NT2/D1 (cell line): ENCODE measurements around the gene QPCT.
"Not testable (repeated sequence)": the region's sequence is repeated elsewhere in the genome, so short reads cannot be mapped to it uniquely, and the experiment has no call there.

Experiments used
- DNase-seq: peaks from one replicate; pipeline ENCODE4 v3.0.0-alpha.2; 2011; ENCODE audit warnings: low read depth, low spot score
- H3K27me3 ChIP-seq: 2 replicates; pipeline ENCODE4 v1.6.0; 2011; ENCODE audit warnings: mild to moderate bottlenecking; ENCODE audit not compliant: insufficient read length, insufficient read depth
- H3K36me3 ChIP-seq: 2 replicates; pipeline ENCODE4 v1.6.1; 2011; ENCODE audit warnings: mild to moderate bottlenecking, low read length, mixed read lengths; ENCODE audit not compliant: insufficient read depth, insufficient read length
- H3K4me1 ChIP-seq: 2 replicates; pipeline ENCODE4 v1.5.1; 2011; ENCODE audit not compliant: insufficient read depth, insufficient read length
- H3K4me3 ChIP-seq: 2 replicates; pipeline ENCODE4 v1.5.1; 2011; ENCODE audit warnings: low read depth; ENCODE audit not compliant: insufficient read length
- H3K9ac ChIP-seq: 2 replicates; pipeline ENCODE4 v1.6.0; 2011; ENCODE audit warnings: low read depth; ENCODE audit not compliant: insufficient read length
- H3K9me3 ChIP-seq: 2 replicates; pipeline ENCODE4 v1.5.1; 2011; ENCODE audit warnings: mild to moderate bottlenecking, low read length; ENCODE audit not compliant: insufficient read depth
- SUZ12 ChIP-seq: IDR thresholded peaks from 2 replicates; pipeline ENCODE4 v1.6.1; 2011; ENCODE audit not compliant: insufficient read length, insufficient read depth; ENCODE audit errors: extremely low read depth
- YY1 ChIP-seq: IDR thresholded peaks from 2 replicates; pipeline ENCODE4 v1.6.1; 2011; ENCODE audit not compliant: insufficient read length, insufficient read depth
- ZNF274 ChIP-seq: IDR thresholded peaks from 2 replicates; pipeline ENCODE4 v1.6.1; 2011; ENCODE audit warnings: mild to moderate bottlenecking, low read depth, low read length

QPCT gene

DNA sequence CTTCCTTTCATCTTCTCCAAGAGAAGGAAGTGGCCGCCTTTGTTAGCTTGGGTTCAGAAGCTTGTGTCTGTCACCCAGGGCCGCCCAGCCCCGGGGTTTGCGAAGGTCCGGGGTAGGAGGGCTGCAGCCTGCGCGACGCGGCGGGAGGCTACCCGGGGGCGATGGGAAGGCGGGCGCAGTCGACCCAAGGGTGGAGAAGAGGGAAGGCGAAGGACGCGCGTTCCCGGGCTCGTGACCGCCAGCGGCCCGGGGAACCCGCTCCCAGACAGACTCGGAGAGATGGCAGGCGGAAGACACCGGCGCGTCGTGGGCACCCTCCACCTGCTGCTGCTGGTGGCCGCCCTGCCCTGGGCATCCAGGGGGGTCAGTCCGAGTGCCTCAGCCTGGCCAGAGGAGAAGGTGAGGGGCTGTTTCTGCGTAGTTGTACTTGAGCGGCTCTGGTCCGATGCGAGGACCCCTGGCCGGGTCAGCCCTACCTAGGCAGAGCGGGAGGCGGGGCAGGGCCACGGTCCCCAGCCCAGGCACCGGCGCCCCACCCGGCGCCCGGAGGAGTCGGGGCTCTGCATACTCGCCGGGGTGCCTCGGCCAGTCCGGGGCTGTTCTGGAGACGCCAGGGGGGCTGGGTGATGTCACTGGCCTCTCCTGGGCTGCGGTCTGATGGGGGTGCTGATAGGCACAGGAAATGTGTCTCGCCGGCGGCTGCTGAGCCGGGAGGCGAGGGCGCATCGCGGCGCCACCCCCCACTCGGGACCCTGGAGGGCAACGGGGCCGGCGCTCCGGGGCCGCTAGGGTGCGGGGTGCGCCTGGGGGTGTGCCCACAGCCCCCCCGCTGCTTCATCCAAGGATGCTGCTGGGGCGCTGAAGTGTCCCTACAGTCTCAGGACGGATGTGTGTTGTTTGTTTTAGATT lies at the start of gene QPCT:
Gene QPCT (plus strand): TSS at position 178 of the 909 bp plus-strand sequence. CDS start 102 bp downstream, at position 280.
- Histone ChIP-seq H3K9me3 (no peaks in the 10 kb centered on the region), H3K4me1 (peaks cover 2% of the 10 kb centered on the region), H3K4me3 (no peak within 1 kb of the TSS), H3K36me3 (no peaks in the 10 kb centered on the region), H3K27me3 (no peaks in the 10 kb centered on the region), H3K9ac (no peak within 1 kb of the TSS)
- no peak for DNase-seq
- TF ChIP-seq ZNF274 (no peak), SUZ12 (no peak), YY1 (no peak)

DNA sequence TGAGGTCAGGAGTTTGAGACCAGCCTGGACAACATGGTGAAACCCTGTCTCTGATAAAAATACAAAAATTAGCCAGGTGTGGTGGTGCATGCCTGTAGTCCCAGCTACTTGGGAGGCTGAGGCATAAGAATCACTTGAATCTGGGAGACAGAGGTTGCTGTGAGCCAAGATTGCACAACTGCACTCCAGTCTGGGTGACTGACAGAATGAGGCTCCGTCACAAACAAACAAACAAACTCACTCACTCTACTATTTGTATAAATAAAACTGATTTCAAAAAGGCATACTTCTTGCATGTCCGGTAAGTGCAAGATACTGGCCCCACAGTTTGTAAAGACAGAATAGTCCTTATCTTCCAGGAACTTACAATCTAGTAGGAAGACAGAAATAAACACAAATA lies 49.6 kb upstream of the QPCT start:
- H3K9ac ChIP-seq, H3K4me3 ChIP-seq, H3K9me3 ChIP-seq, H3K4me1 ChIP-seq, DNase-seq, H3K27me3 ChIP-seq: not testable (repeated sequence)
- peaks cover 17% of the 10 kb centered on the region for H3K36me3 ChIP-seq

DNA sequence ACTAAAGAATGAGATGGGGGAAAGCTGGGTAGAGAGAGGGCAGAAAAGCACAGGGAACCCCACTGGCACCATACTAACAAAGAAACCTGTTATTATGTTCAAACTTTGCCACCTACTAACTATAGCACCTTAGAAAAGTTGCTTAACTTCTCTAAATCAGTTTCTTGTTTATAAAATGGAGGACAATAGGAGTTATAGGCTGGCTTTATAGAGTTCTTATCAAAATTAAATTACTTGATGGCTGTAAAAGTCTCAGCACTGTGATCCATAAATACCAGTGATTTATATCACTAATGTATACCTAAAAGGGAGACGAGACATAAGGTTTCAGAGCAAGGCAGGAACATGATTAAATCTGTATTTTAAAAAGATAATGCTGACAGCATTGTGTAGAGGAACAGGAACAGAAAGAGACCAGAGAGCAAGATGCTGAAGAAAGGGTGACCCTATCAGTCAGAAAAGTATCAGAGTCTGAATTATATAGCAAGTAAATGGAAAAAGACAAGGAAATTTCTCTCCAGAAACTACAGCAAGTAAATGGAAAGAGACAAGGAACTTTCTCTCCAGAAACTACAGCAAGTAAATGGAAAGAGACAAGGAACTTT lies 48.9 kb upstream of the QPCT start:
- no peak for DNase-seq
- no peaks in the 10 kb centered on the region for H3K27me3 ChIP-seq
- no peak overlapping the region for H3K4me3 ChIP-seq
- H3K9me3 ChIP-seq = no peaks in the 10 kb centered on the region
- H3K36me3 ChIP-seq = peaks cover 14% of the 10 kb centered on the region
- no peaks in the 10 kb centered on the region for H3K4me1 ChIP-seq
- H3K9ac ChIP-seq = no peak overlapping the region
- TF ChIP-seq ZNF274 (no peak), SUZ12 (no peak), YY1 (no peak)

DNA sequence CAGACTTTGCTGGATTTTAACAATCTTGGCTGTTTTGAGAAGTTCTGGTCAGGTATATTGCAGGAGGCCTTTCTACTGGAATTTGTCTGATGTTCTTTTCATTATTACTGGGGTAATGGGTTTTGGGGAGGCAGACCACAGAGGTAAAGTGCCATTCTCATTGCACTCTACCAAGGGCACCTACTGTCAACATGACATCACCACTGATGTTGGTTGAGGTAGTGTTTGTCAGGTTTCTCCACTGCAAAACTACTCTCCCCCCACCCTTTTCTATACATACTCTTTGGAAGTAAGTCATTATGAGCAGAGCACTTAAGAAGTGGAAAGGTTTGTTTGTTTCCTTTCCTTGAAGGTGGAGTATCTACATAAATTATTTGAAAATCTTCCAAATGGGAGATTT lies 46.8 kb upstream of the QPCT start:
- Histone ChIP-seq H3K9ac (no peak overlapping the region), H3K4me1 (no peaks in the 10 kb centered on the region), H3K9me3 (no peaks in the 10 kb centered on the region), H3K4me3 (no peak overlapping the region), H3K36me3 (peaks cover 4% of the 10 kb centered on the region), H3K27me3 (no peaks in the 10 kb centered on the region)
- DNase-seq = no peak
- no peak for TF ChIP-seq YY1
- no peak for TF ChIP-seq SUZ12
- TF ChIP-seq ZNF274 = no peak

DNA sequence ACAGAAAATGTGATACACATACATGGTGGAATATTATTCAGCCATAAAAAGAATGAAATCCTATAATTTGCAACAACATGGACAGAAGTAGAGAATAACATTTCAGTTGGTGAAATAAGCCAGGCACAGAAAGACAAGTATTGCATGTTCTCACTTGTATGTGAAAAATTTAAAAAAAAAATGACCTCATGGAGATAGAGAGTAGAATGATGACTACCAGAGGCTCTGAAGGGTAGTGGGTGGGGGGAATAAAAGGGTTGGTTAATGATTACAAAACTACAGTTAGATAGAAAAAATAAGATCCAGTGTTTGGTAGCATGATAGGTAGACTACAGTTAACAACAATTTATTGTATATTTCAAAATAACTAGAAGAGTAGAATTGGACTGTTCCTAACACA lies 44.3 kb upstream of the QPCT start:
- no peak overlapping the region for H3K9ac ChIP-seq

DNA sequence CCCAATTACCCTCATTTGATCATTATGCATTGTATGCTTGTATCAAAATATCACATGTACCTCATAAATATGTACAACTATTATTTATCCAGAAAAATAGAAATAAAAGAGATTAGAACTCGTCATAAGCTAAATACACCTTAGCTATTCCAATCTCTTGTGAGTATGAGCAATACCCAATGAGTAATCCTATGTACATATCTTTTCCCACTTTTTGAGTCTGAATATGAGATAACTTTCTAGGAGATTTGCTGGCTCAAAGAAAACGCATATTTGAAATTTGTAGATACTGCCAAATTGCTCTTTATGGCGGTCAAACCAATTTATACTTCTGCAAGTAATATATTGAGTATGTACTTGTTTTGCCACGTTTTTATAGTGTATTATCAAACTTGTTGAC lies 43.9 kb upstream of the QPCT start:
- peaks cover 10% of the 10 kb centered on the region for H3K36me3 ChIP-seq
- no peak overlapping the region for H3K9ac ChIP-seq
- no peaks in the 10 kb centered on the region for H3K4me1 ChIP-seq
- no peaks in the 10 kb centered on the region for H3K27me3 ChIP-seq
- TF ChIP-seq SUZ12 (no peak), YY1 (no peak), ZNF274 (no peak)
- no peak for DNase-seq
- H3K4me3 ChIP-seq = no peak overlapping the region
- H3K9me3 ChIP-seq = peaks cover 10% of the 10 kb centered on the region; the same call in 1 of the 2 replicates

More for the DNA sequence above, 44.3 kb upstream of the QPCT start:
- Histone ChIP-seq H3K9me3 (peaks cover 10% of the 10 kb centered on the region; the same call in 1 of the 2 replicates), H3K36me3 (peaks cover 10% of the 10 kb centered on the region), H3K4me3 (no peak overlapping the region), H3K4me1 (no peaks in the 10 kb centered on the region), H3K27me3 (no peaks in the 10 kb centered on the region)
- DNase-seq = no peak
- TF ChIP-seq SUZ12 = no peak
- TF ChIP-seq YY1 = no peak
- no peak for TF ChIP-seq ZNF274

DNA sequence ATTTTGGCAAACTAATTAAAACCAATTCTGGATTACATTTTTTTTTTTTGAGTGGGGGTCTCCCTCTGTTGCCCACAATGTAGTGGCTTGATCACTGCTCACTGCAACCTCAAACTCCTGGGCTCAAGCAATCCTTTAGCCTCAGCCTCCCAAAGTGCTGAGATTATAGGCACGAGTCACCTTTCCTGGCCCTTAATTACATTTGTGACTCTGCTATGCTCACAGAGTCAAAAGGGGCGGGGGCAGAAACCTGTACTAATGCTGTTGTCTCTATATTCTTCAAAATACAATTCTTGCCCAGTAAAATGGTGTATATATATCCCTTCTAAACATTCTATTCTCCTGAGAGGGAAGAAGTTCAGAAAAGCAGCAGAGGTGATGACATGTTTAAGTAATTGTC lies 43.0 kb upstream of the QPCT start:
- no peak overlapping the region for H3K9ac ChIP-seq
- TF ChIP-seq SUZ12 (no peak), ZNF274 (no peak), YY1 (no peak)
- no peak for DNase-seq
- no peaks in the 10 kb centered on the region for H3K27me3 ChIP-seq
- peaks cover 10% of the 10 kb centered on the region for H3K36me3 ChIP-seq
- no peaks in the 10 kb centered on the region for H3K4me1 ChIP-seq
- H3K4me3 ChIP-seq = no peak overlapping the region
- peaks cover 10% of the 10 kb centered on the region; the same call in 1 of the 2 replicates for H3K9me3 ChIP-seq
